HepG2 (cell line): ENCODE measurements around the gene EFNA4. TPM values are rescaled to one million over a fixed set of nuclear protein-coding genes. Genes with fewer than 3 reads are reported as not detected.

Experiments used
- ARNT ChIP-seq: fragments of 450-650 bp; IDR thresholded peaks from 2 replicates; pipeline ENCODE4 v1.6.1; 2017
- DPF2 ChIP-seq: sonication (generic); formaldehyde crosslinking; IDR thresholded peaks from 2 replicates; pipeline ENCODE4 v1.4.0; 2020; ENCODE audit warnings: mild to moderate bottlenecking, low read depth, missing genetic modification reagents, borderline replicate concordance
- ERF ChIP-seq: IDR thresholded peaks from 2 replicates; pipeline ENCODE4 v1.6.1; 2018; ENCODE audit warnings: missing biosample characterization, missing genetic modification reagents
- HDAC2 ChIP-seq: sonication (generic); formaldehyde crosslinking; IDR thresholded peaks from 2 replicates; pipeline ENCODE4 v1.4.0; 2020; ENCODE audit warnings: missing genetic modification reagents
- MIER3 ChIP-seq: IDR thresholded peaks from 2 replicates; pipeline ENCODE4 v1.6.1; 2016; ENCODE audit warnings: missing compliant biosample characterization, borderline replicate concordance
- MZF1 ChIP-seq: sonication (generic); formaldehyde crosslinking; IDR thresholded peaks from 2 replicates; pipeline ENCODE4 v1.8.1; 2023; ENCODE audit warnings: mild to moderate bottlenecking, missing genetic modification reagents, borderline replicate concordance
- REXO4 ChIP-seq: sonication (generic); formaldehyde crosslinking; IDR thresholded peaks from 2 replicates; pipeline ENCODE4 v1.8.0; 2022; ENCODE audit warnings: missing genetic modification reagents, mild to moderate bottlenecking, borderline replicate concordance
- SRF ChIP-seq: IDR thresholded peaks from 2 replicates; pipeline ENCODE4 v1.6.1; 2011; ENCODE audit warnings: mild to moderate bottlenecking, low read depth, low read length, moderate library complexity
- ZFP37 ChIP-seq: sonication (generic); formaldehyde crosslinking; IDR thresholded peaks from 2 replicates; pipeline ENCODE4 v1.4.0; 2020; ENCODE audit warnings: missing genetic modification reagents, borderline replicate concordance
- ZNF232 ChIP-seq: sonication (generic); formaldehyde crosslinking; IDR thresholded peaks from 2 replicates; pipeline ENCODE4 v1.4.0; 2020; ENCODE audit warnings: missing genetic modification reagents, borderline replicate concordance
- ZNF614 ChIP-seq: IDR thresholded peaks from 2 replicates; pipeline ENCODE4 v1.6.1; 2018; ENCODE audit warnings: missing biosample characterization, missing genetic modification reagents, inconsistent platforms, borderline replicate concordance
- polyA plus RNA-seq, 8 experiments: library from polyadenylated mRNA; depleted of rRNA in 3 of 8; stranded (reverse) in 7 of 8; unstranded in 1 of 8; fragments of >200 nt; fragmentation: Illumina TruSeq in 4 of 8; extraction: Trizol in 4 of 8; gene quantifications; 2 replicates each; pipeline versions ENCODE4 v1.2.1 to v1.2.3, GENCODE V29; 2011 to 2016; ENCODE audit warnings: low read depth in 4 of 8, missing spikeins in 1 of 8, mixed read lengths in 1 of 8; ENCODE audit not compliant: insufficient read depth in 1 of 8
- total RNA-seq, 5 experiments: library from RNA; depleted of rRNA; stranded (reverse); fragments of >200 nt; fragmentation: Illumina TruSeq; extraction: Trizol; gene quantifications; 2 replicates each; pipeline ENCODE4 v1.2.3, GENCODE V29; 2016; ENCODE audit warnings: low read depth in 1 of 5
- TF ChIP-seq, protein P1 (sequence below): sonication (generic); formaldehyde crosslinking; IDR thresholded peaks from 2 replicates; pipeline ENCODE4 v1.4.0; 2020; ENCODE audit warnings: low read depth, missing genetic modification reagents
- TF ChIP-seq, protein P2 (sequence below), 2 experiments: IDR thresholded peaks; 2 replicates each; pipeline ENCODE4 v1.6.1; 2011 to 2012; ENCODE audit warnings: low read length in 2 of 2, borderline replicate concordance in 1 of 2, low read depth in 1 of 2, mild to moderate bottlenecking in 1 of 2, moderate library complexity in 1 of 2
- TF ChIP-seq, protein P3 (sequence below): sonication (generic); formaldehyde crosslinking; IDR thresholded peaks from 2 replicates; pipeline ENCODE4 v1.5.0; 2020; ENCODE audit warnings: missing genetic modification reagents
- TF ChIP-seq, protein P4 (sequence below): sonication (generic); formaldehyde crosslinking; IDR thresholded peaks from 2 replicates; pipeline ENCODE4 v1.5.0; 2020; ENCODE audit warnings: mild to moderate bottlenecking, low read depth, missing genetic modification reagents, borderline replicate concordance
- TF ChIP-seq, protein P5 (sequence below): sonication (generic); formaldehyde crosslinking; IDR thresholded peaks from 2 replicates; pipeline ENCODE4 v1.4.0; 2020; ENCODE audit warnings: mild to moderate bottlenecking, missing genetic modification reagents
- TF ChIP-seq, protein P6 (sequence below): sonication (generic); formaldehyde crosslinking; IDR thresholded peaks from 2 replicates; pipeline ENCODE4 v1.8.1; 2023; ENCODE audit warnings: mild to moderate bottlenecking, moderate library complexity, missing genetic modification reagents

Gene EFNA4
- total and polyA plus RNA-seq, 2 of the 13 experiments (the other 11 are each of a cell fraction or from before 2014, with no cell fraction given), result 12.0 to 17.2 TPM

DNA sequence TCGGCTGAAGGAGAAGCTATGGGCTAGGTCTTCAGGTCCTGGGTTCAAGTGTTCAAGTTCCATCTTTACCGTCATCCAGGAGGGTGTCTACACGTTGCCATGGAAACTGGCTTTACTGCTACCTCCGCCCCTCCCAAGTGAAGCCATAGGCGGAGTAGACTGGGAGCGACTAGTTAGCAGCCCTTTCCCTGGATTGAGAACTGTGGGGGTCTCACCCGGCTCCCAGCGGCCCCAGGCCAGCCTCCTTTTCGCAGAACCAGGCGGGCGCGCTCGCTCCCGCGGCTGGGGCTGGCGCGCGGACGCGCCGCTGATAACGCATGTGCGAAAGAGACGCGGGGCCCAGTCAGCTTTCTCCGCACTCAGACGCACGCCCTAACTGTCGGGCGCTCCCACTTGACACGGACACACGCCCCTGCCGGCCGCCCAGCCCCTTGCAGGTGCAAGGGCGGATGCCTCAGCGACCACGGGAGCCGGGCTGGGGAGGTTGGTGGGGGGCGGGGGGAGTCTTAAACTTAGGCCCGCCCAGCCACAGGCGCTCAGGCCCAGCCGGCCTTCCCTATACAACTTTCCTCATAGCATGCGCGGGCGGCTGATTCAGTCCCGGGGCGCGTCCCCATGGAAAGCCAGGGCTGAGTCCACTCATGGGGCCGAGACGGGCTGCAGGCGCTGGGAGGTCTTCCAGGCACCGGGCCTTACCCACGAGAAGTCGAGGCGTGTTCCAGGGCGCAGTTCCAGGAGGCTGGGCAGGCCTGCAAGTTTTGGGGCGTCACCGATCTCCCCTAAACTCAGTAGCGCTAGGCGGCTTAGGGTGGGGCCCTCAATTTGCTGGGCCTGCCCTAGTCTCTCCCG, 7.4 kb downstream of the EFNA4 start (continued):
- TF ChIP-seq DPF2 (no peak), HDAC2 (CRISPR knock-in tag) (no peak), REXO4 (CRISPR knock-in tag) (no peak), ARNT (no peak), MZF1 (no peak), ZNF614 (CRISPR knock-in tag) (0 out of 2 replicates have a peak, but pooled peaks have one; percentile 27), ZNF232 (peak; percentile 42; the same call in 1 of the 2 replicates), MIER3 (CRISPR knock-in tag) (no peak), ERF (CRISPR knock-in tag) (peak; percentile 55; the same call in 1 of the 2 replicates), ZFP37 (CRISPR knock-in tag) (no peak), SRF (no peak)
- TF ChIP-seq, protein P1, sequence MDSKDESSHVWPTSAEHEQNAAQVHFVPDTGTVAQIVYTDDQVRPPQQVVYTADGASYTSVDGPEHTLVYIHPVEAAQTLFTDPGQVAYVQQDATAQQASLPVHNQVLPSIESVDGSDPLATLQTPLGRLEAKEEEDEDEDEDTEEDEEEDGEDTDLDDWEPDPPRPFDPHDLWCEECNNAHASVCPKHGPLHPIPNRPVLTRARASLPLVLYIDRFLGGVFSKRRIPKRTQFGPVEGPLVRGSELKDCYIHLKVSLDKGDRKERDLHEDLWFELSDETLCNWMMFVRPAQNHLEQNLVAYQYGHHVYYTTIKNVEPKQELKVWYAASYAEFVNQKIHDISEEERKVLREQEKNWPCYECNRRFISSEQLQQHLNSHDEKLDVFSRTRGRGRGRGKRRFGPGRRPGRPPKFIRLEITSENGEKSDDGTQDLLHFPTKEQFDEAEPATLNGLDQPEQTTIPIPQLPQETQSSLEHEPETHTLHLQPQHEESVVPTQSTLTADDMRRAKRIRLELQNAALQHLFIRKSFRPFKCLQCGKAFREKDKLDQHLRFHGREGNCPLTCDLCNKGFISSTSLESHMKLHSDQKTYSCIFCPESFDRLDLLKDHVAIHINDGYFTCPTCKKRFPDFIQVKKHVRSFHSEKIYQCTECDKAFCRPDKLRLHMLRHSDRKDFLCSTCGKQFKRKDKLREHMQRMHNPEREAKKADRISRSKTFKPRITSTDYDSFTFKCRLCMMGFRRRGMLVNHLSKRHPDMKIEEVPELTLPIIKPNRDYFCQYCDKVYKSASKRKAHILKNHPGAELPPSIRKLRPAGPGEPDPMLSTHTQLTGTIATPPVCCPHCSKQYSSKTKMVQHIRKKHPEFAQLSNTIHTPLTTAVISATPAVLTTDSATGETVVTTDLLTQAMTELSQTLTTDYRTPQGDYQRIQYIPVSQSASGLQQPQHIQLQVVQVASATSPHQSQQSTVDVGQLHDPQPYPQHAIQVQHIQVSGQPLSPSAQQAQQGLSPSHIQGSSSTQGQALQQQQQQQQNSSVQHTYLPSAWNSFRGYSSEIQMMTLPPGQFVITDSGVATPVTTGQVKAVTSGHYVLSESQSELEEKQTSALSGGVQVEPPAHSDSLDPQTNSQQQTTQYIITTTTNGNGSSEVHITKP, result peak; percentile 44; the same call in 1 of the 2 replicates
- TF ChIP-seq, protein P2, sequence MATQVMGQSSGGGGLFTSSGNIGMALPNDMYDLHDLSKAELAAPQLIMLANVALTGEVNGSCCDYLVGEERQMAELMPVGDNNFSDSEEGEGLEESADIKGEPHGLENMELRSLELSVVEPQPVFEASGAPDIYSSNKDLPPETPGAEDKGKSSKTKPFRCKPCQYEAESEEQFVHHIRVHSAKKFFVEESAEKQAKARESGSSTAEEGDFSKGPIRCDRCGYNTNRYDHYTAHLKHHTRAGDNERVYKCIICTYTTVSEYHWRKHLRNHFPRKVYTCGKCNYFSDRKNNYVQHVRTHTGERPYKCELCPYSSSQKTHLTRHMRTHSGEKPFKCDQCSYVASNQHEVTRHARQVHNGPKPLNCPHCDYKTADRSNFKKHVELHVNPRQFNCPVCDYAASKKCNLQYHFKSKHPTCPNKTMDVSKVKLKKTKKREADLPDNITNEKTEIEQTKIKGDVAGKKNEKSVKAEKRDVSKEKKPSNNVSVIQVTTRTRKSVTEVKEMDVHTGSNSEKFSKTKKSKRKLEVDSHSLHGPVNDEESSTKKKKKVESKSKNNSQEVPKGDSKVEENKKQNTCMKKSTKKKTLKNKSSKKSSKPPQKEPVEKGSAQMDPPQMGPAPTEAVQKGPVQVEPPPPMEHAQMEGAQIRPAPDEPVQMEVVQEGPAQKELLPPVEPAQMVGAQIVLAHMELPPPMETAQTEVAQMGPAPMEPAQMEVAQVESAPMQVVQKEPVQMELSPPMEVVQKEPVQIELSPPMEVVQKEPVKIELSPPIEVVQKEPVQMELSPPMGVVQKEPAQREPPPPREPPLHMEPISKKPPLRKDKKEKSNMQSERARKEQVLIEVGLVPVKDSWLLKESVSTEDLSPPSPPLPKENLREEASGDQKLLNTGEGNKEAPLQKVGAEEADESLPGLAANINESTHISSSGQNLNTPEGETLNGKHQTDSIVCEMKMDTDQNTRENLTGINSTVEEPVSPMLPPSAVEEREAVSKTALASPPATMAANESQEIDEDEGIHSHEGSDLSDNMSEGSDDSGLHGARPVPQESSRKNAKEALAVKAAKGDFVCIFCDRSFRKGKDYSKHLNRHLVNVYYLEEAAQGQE (IDR thresholded peaks at IDR 0.05; ENCODE audit: borderline replicate concordance in 1 of 2, low read depth in 1 of 2, low read length in 2 of 2), result no peak
- TF ChIP-seq, protein P3, sequence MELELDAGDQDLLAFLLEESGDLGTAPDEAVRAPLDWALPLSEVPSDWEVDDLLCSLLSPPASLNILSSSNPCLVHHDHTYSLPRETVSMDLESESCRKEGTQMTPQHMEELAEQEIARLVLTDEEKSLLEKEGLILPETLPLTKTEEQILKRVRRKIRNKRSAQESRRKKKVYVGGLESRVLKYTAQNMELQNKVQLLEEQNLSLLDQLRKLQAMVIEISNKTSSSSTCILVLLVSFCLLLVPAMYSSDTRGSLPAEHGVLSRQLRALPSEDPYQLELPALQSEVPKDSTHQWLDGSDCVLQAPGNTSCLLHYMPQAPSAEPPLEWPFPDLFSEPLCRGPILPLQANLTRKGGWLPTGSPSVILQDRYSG (CRISPR knock-in tag), result no peak
- TF ChIP-seq, protein P4, sequence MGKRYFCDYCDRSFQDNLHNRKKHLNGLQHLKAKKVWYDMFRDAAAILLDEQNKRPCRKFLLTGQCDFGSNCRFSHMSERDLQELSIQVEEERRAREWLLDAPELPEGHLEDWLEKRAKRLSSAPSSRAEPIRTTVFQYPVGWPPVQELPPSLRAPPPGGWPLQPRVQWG (CRISPR knock-in tag), result no peak
- TF ChIP-seq, protein P5, sequence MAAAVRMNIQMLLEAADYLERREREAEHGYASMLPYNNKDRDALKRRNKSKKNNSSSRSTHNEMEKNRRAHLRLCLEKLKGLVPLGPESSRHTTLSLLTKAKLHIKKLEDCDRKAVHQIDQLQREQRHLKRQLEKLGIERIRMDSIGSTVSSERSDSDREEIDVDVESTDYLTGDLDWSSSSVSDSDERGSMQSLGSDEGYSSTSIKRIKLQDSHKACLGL (CRISPR knock-in tag), result peak; percentile 71; the same call in 1 of the 2 replicates
- TF ChIP-seq, protein P6, sequence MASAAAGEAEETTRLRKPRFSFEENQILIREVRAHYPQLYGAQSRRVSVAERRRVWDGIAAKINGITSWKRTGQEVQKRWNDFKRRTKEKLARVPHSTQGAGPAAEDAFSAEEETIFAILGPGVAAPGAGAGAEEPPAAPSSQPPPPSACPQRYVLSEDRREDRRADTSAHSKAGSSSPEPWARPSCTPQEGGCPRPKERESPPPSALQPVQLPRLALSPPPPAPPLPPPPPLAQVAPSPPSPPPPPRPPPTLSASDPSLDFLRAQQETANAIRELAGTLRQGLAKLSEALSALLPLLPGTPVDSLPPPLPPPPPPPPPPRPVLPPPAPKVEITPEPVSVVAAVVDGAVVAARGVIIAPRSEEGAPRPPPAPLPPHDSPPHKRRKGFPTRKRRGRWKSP (CRISPR knock-in tag), result no peak
